GF-D8 (cell line): ENCODE data around the gene TPSD1.

Source experiments
- DNase-seq: peaks from one replicate; lab custom pipeline; 2025; lab: John Stamatoyannopoulos, UW

Gene TPSD1

GRCh38 chr16:1299868-1300203 lies 44.0 kb downstream of the TPSD1 start:
- no peak for DNase-seq

- no peak for DNase-seq
Measured at GRCh38 chr16:1300664-1301476, 45.0 kb downstream of the TPSD1 start.

GRCh38 chr16:1301562-1301961 lies 45.7 kb downstream of the TPSD1 start:
- no peak for DNase-seq

GRCh38 chr16:1305823-1306222 lies 50.0 kb downstream of the TPSD1 start:
- no peak for DNase-seq

- no peak for DNase-seq
Measured at GRCh38 chr16:1306334-1306733, 50.5 kb downstream of the TPSD1 start.

- no peak for DNase-seq
Measured at GRCh38 chr16:1308036-1308976, 52.4 kb downstream of the TPSD1 start.
